Bronchial epithelial cell (primary cell): ENCODE data around the gene PRKG1. TPM values are rescaled to one million over a fixed set of nuclear protein-coding genes. Genes with fewer than 3 reads are reported as not detected.

Source experiments
- total RNA-seq: library from RNA; depleted of rRNA; stranded (reverse); fragments of >200 nt; gene quantifications from 2 replicates; pipeline ENCODE4 v1.2.1, GENCODE V29; 2014

PRKG1 gene
- total RNA-seq, 1 donor from 2014 or later: 0.26 TPM

Other genes with a start within 250 kb of the PRKG1 start
- gene A1CF, start 188.9 kb upstream of the PRKG1 start, total RNA-seq: not detected in 2 replicates